ENCODE measurements around the gene STX7. TPM values are rescaled to one million over a fixed set of nuclear protein-coding genes. Genes with fewer than 3 reads are reported as not detected.

STX7 gene
- total RNA-seq, 2 experiments from 2014 or later = 66.5 to 178 TPM

DNA sequence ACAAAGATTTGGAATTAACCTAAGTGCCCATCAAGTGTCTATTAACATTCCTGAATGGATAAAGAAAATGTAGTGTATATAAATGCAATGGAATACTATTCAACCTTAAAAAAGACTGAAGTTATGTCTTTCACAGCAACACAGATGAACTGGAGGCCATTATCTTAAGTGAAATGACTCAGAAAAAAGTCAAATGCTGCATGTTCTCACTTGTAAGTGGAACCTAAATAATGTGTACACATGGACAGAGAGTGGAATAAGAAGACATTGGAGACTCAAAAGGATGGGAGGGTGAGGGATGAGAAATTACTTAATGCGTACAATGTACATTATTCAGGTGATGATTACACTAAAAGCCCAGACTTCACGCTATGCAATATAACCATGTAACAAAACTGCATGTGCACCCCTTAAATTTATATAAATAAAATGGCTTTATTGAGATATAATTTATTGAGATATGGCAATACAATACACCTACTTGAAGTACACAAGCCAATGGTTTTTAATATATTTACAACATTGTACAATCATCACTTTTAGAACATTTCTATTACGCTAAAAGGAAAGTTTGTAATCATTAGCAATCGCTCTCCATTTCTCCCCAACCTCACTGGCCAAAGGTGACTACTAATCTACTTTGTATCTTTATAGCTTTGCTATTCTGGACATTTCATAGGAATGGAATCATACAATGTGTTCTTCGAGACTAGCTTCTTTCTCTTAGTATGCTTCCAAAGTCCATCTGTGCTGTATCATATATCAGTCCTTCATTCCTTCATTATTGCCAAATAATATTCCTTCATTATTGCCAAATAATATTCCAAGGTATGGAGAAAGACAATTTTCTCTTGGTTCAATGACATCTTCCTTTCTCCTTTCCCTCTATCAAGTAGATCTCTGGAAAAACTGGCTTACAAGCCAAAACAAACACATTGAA, 5.8 kb downstream of the STX7 start:
- Histone ChIP-seq H3K9me2 (ENCODE audit: insufficient read depth, low read length) (no peaks in the 10 kb centered on the region), H4K20me1 (ENCODE audit: insufficient read depth, low read length) (peaks cover 47% of the 10 kb centered on the region; the same call in 1 of the 2 replicates), H3K27ac (ENCODE audit: low read depth, low read length, poor library complexity, severe bottlenecking) (peak overlapping the region; percentile 52), H2AFZ (ENCODE audit: low read length) (no peak overlapping the region), H3K4me2 (ENCODE audit: low read length) (peak overlapping the region; percentile 63), H3K36me3 (ENCODE audit: insufficient read depth, low read length) (peaks cover 96% of the 10 kb centered on the region), H3K4me3 (ENCODE audit: low read depth, low read length, poor library complexity, severe bottlenecking) (peak overlapping the region; percentile 26), H3K4me1 (ENCODE audit: insufficient read depth, low read length, poor library complexity, severe bottlenecking) (peaks cover 76% of the 10 kb centered on the region), H3K9me3 (ENCODE audit: low read length) (no peaks in the 10 kb centered on the region), H3K79me2 (ENCODE audit: insufficient read depth, low read depth, low read length) (peaks cover 100% of the 10 kb centered on the region)
- ChIA-PET POLR2A (interaction anchor here (0.5 to 1.9 kb wide), 4 partner anchors 11 to 325 kb away, joined by 3 to 15 read pairs (median 3); no protein-coding TSS in a partner anchor), CTCF (ENCODE audit: unreplicated experiment) (no interaction called here)
- no peak for DNase-seq (ENCODE audit: low spot score)
- intact Hi-C loops (cut with micrococcal nuclease; ENCODE audit: unreplicated experiment) = no loop called here
- BruUV-seq (replicated peaks) = no TSS peak
- no peak for TF ChIP-seq EZH2phosphoT487 (IDR thresholded peaks at IDR 0.05; ENCODE audit: borderline replicate concordance, low read depth, low read length)
- TF ChIP-seq, protein P1, sequence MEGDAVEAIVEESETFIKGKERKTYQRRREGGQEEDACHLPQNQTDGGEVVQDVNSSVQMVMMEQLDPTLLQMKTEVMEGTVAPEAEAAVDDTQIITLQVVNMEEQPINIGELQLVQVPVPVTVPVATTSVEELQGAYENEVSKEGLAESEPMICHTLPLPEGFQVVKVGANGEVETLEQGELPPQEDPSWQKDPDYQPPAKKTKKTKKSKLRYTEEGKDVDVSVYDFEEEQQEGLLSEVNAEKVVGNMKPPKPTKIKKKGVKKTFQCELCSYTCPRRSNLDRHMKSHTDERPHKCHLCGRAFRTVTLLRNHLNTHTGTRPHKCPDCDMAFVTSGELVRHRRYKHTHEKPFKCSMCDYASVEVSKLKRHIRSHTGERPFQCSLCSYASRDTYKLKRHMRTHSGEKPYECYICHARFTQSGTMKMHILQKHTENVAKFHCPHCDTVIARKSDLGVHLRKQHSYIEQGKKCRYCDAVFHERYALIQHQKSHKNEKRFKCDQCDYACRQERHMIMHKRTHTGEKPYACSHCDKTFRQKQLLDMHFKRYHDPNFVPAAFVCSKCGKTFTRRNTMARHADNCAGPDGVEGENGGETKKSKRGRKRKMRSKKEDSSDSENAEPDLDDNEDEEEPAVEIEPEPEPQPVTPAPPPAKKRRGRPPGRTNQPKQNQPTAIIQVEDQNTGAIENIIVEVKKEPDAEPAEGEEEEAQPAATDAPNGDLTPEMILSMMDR (conservative IDR thresholded peaks at IDR 0.05; ENCODE audit: low read length) = no peak

DNA sequence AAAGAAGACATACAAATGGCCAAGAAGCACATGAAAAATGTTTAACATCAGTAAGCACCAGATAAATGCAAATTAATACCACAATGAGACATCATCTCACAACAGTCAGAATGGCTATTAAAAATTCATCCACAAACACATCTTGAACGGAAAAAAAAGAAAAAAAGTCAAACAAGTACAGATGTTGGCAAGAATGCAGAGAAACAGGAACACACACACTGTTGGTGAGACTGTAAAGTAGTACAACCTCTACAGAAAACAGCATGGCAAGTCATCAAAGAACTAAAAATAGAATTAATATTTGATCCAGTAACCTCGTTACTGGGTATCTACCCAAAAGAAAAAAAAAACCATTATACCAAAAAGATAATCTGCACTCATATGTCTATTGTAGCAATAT, 6.5 kb downstream of the STX7 start:
- peak overlapping the region; percentile 63 for H3K4me2 ChIP-seq (ENCODE audit: low read length)
- CTCF ChIA-PET (ENCODE audit: unreplicated experiment) = no interaction called here
- peaks cover 100% of the 10 kb centered on the region for H3K79me2 ChIP-seq (ENCODE audit: insufficient read depth, low read depth, low read length)
- H3K27ac ChIP-seq (ENCODE audit: low read depth, low read length, poor library complexity, severe bottlenecking) = peak overlapping the region; percentile 52
- peaks cover 83% of the 10 kb centered on the region for H3K4me1 ChIP-seq (ENCODE audit: insufficient read depth, low read length, poor library complexity, severe bottlenecking)
- H3K9me3 ChIP-seq (ENCODE audit: low read length) = no peaks in the 10 kb centered on the region
- POLR2A ChIA-PET = no interaction called here
- intact Hi-C loops (cut with micrococcal nuclease; ENCODE audit: unreplicated experiment) = no loop called here
- H3K9me2 ChIP-seq (ENCODE audit: insufficient read depth, low read length) = no peaks in the 10 kb centered on the region
- H2AFZ ChIP-seq (ENCODE audit: low read length) = no peak overlapping the region
- TF ChIP-seq EZH2phosphoT487 (IDR thresholded peaks at IDR 0.05; ENCODE audit: borderline replicate concordance, low read depth, low read length) = no peak
- TF ChIP-seq, protein P1 (conservative IDR thresholded peaks at IDR 0.05; ENCODE audit: low read length) = no peak
- no peak for DNase-seq (ENCODE audit: low spot score)
- peaks cover 97% of the 10 kb centered on the region for H3K36me3 ChIP-seq (ENCODE audit: insufficient read depth, low read length)
- no TSS peak for BruUV-seq (replicated peaks)
- peaks cover 43% of the 10 kb centered on the region; the same call in 1 of the 2 replicates for H4K20me1 ChIP-seq (ENCODE audit: insufficient read depth, low read length)
- H3K4me3 ChIP-seq (ENCODE audit: low read depth, low read length, poor library complexity, severe bottlenecking) = peak overlapping the region; percentile 26

DNA sequence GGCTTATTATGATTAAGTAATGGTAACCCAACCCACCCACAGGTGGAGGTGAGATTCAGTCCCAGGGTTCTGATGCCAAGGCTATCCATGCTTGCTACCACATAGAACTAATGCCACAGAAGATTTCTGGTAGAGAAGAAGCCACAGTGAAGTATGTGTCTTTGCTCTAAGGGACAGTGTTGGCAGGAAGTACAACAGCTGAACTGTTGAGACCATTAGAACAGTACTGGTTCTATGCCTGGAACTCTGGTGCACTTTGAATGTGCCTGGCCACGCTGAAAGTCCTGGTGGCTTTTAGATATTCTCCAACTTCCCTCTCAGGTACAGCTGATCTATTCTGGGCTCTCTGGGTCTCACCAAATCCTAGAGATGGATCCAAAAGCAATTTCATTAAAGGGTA, 7.8 kb downstream of the STX7 start:
- POLR2A ChIA-PET = interaction anchor here (0.7 kb wide), 1 partner anchor 12 kb away, joined by 3 read pairs; no protein-coding TSS in a partner anchor
- no peak for DNase-seq (ENCODE audit: low spot score)
- Histone ChIP-seq H3K9me2 (ENCODE audit: insufficient read depth, low read length) (no peaks in the 10 kb centered on the region), H2AFZ (ENCODE audit: low read length) (no peak overlapping the region), H3K4me1 (ENCODE audit: insufficient read depth, low read length, poor library complexity, severe bottlenecking) (peaks cover 90% of the 10 kb centered on the region), H3K36me3 (ENCODE audit: insufficient read depth, low read length) (peaks cover 98% of the 10 kb centered on the region), H3K9me3 (ENCODE audit: low read length) (no peaks in the 10 kb centered on the region), H3K4me2 (ENCODE audit: low read length) (peak overlapping the region; percentile 63), H3K79me2 (ENCODE audit: insufficient read depth, low read depth, low read length) (peaks cover 100% of the 10 kb centered on the region), H3K27ac (ENCODE audit: low read depth, low read length, poor library complexity, severe bottlenecking) (peak overlapping the region; percentile 52), H4K20me1 (ENCODE audit: insufficient read depth, low read length) (peaks cover 35% of the 10 kb centered on the region; the same call in 1 of the 2 replicates), H3K4me3 (ENCODE audit: low read depth, low read length, poor library complexity, severe bottlenecking) (peak overlapping the region; percentile 14)
- TF ChIP-seq, protein P1 (conservative IDR thresholded peaks at IDR 0.05; ENCODE audit: low read length) = no peak
- no peak for TF ChIP-seq EZH2phosphoT487 (IDR thresholded peaks at IDR 0.05; ENCODE audit: borderline replicate concordance, low read depth, low read length)
- CTCF ChIA-PET (ENCODE audit: unreplicated experiment) = no interaction called here
- no TSS peak for BruUV-seq (replicated peaks)
- intact Hi-C loops (cut with micrococcal nuclease; ENCODE audit: unreplicated experiment) = no loop called here

All from OCI-LY7 (cell line).